ENCODE results near the gene CSNK1G1.
"Not testable (repeated sequence)": the region's sequence is repeated elsewhere in the genome, so short reads cannot be mapped to it uniquely, and the experiment has no call there.

Gene CSNK1G1

GRCh38 chr15:64237677-64238076 is 118.3 kb downstream of the CSNK1G1 start:
- no peak for DNase-seq (ENCODE audit: low read depth)

GRCh38 chr15:64236156-64236894 is 119.6 kb downstream of the CSNK1G1 start:
- no peak for DNase-seq (ENCODE audit: low read depth)

GRCh38 chr15:64235552-64235951 is 120.4 kb downstream of the CSNK1G1 start:
- no peak for DNase-seq (ENCODE audit: low read depth)

GRCh38 chr15:64233299-64233698 is 122.7 kb downstream of the CSNK1G1 start:
- no peak for DNase-seq (ENCODE audit: low read depth)

GRCh38 chr15:64232400-64232799 is 123.6 kb downstream of the CSNK1G1 start:
- no peak for DNase-seq (ENCODE audit: low read depth)

- DNase-seq (ENCODE audit: low read depth), result no peak
Observed at GRCh38 chr15:64229129-64229724, 126.7 kb downstream of the CSNK1G1 start.

GRCh38 chr15:64225804-64226203 is 130.2 kb downstream of the CSNK1G1 start:
- no peak for DNase-seq (ENCODE audit: low read depth)

- no peak for DNase-seq (ENCODE audit: low read depth)
Observed at GRCh38 chr15:64224511-64224910, 131.5 kb downstream of the CSNK1G1 start.

- no peak for DNase-seq (ENCODE audit: low read depth)
Observed at GRCh38 chr15:64223882-64224281, 132.1 kb downstream of the CSNK1G1 start.

GRCh38 chr15:64222573-64223366 is 133.2 kb downstream of the CSNK1G1 start:
- DNase-seq (ENCODE audit: low read depth), result no peak

- not testable (repeated sequence) for DNase-seq (ENCODE audit: low read depth)
Observed at GRCh38 chr15:64221911-64222310, 134.1 kb downstream of the CSNK1G1 start.

- not testable (repeated sequence) for DNase-seq (ENCODE audit: low read depth)
Observed at GRCh38 chr15:64217429-64217750, 138.6 kb downstream of the CSNK1G1 start.

- no peak for DNase-seq (ENCODE audit: low read depth)
Observed at GRCh38 chr15:64216730-64217428, 139.1 kb downstream of the CSNK1G1 start.

GRCh38 chr15:64216196-64216595 is 139.8 kb downstream of the CSNK1G1 start:
- no peak for DNase-seq (ENCODE audit: low read depth)

GRCh38 chr15:64213646-64214045 is 142.3 kb downstream of the CSNK1G1 start:
- no peak for DNase-seq (ENCODE audit: low read depth)

- DNase-seq (ENCODE audit: low read depth), result no peak
Observed at GRCh38 chr15:64211696-64212095, 144.3 kb downstream of the CSNK1G1 start.

GRCh38 chr15:64210371-64210770 is 145.6 kb downstream of the CSNK1G1 start:
- DNase-seq (ENCODE audit: low read depth), result no peak

- no peak for DNase-seq (ENCODE audit: low read depth)
Observed at GRCh38 chr15:64209680-64210334, 146.2 kb downstream of the CSNK1G1 start.

GRCh38 chr15:64205202-64205601 is 150.8 kb downstream of the CSNK1G1 start:
- no peak for DNase-seq (ENCODE audit: low read depth)

GRCh38 chr15:64197425-64197824 is 158.5 kb downstream of the CSNK1G1 start:
- no peak for DNase-seq (ENCODE audit: low read depth)

- no peak for DNase-seq (ENCODE audit: low read depth)
Observed at GRCh38 chr15:64193971-64194370, 162.0 kb downstream of the CSNK1G1 start.

Measured in activated T-cell treated with anti-CD3 and anti-CD28 coated beads for 48 hours (primary cell).